B cell (primary cell): ENCODE data around the gene HOMEZ. TPM values are rescaled to one million over a fixed set of nuclear protein-coding genes. Genes with fewer than 3 reads are reported as not detected.
"Not testable (repeated sequence)": the region's sequence is repeated elsewhere in the genome, so short reads cannot be mapped to it uniquely, and the experiment has no call there.

Experiments used
- ATAC-seq: fragments of 200-7000 bp; cut with Tn5 transposase; one replicate; pipeline ENCODE4 v1.10.0; 2021; ENCODE audit warnings: low read depth, mild to moderate bottlenecking, moderate number of reproducible peaks, moderate library complexity
- CTCF ChIA-PET: fragments of 350-600 bp; sonication (Branson Sonifier 250); formaldehyde crosslinking; loops from one replicate; lab custom pipeline; 2021; ENCODE audit warnings: antibody characterized with exemption, inconsistent platforms; lab: Charles Lee
- POLR2A ChIA-PET: fragments of 350-600 bp; sonication (Branson Sonifier 250); formaldehyde crosslinking; loops from one replicate; lab custom pipeline; 2021; ENCODE audit warnings: antibody characterized with exemption; lab: Charles Lee
- DNase-seq: peaks from one replicate; pipeline ENCODE4 v3.0.0; 2013
- H2AFZ ChIP-seq: 2 replicates; pipeline ENCODE4 v1.6.1; 2012; ENCODE audit warnings: mild to moderate bottlenecking, low read depth, low read length; ENCODE audit not compliant: insufficient read depth, poor library complexity, severe bottlenecking
- H3K27ac ChIP-seq, 2 donors: 1 replicate in 1 of 2; 2 replicates in 1 of 2; pipeline ENCODE4 v1.5.1; 2012 to 2013; ENCODE audit warnings: low read length in 2 of 2, mild to moderate bottlenecking in 2 of 2, moderate library complexity in 1 of 2
- H3K27me3 ChIP-seq, 4 experiments: fragments of 200-600 bp in 1 of 4; sonication (generic) in 1 of 4; replicated peaks in 1 of 4; 1 replicate in 2 of 4; 2 replicates in 2 of 4; pipeline versions ENCODE4 v1.6.1 to v1.7.0; 2013 to 2016; ENCODE audit warnings: low read length in 3 of 4, mild to moderate bottlenecking in 2 of 4, mixed read lengths in 1 of 4, moderate library complexity in 1 of 4; ENCODE audit not compliant: insufficient read depth in 4 of 4, control insufficient read depth in 3 of 4; ENCODE audit errors: control extremely low read depth in 1 of 4
- H3K36me3 ChIP-seq, 2 experiments: replicated peaks in 1 of 2; 1 replicate in 1 of 2; 2 replicates in 1 of 2; pipeline versions ENCODE4 v1.6.1 to v1.7.1; 2013; ENCODE audit warnings: low read length in 1 of 2; ENCODE audit not compliant: insufficient read depth in 2 of 2, control insufficient read depth in 1 of 2; ENCODE audit errors: control extremely low read depth in 1 of 2, extremely low read depth in 1 of 2
- H3K4me1 ChIP-seq, 2 donors: fragments of 200-600 bp in 1 of 2; sonication (generic) in 1 of 2; 1 replicate in 1 of 2; 2 replicates in 1 of 2; pipeline versions ENCODE4 v1.5.1 to v1.6.1; 2013 to 2017; ENCODE audit warnings: low read length in 2 of 2; ENCODE audit not compliant: control insufficient read depth in 2 of 2, insufficient read depth in 2 of 2
- H3K4me2 ChIP-seq: replicated peaks from 2 replicates; pipeline ENCODE3; 2012; ENCODE audit warnings: mild to moderate bottlenecking, low read depth, low read length; ENCODE audit not compliant: poor library complexity, severe bottlenecking
- H3K4me3 ChIP-seq, 5 experiments: fragments of 200-600 bp in 1 of 5; sonication (generic) in 1 of 5; 1 replicate in 3 of 5; 2 replicates in 2 of 5; pipeline versions ENCODE4 v1.5.1 to v1.7.0; 2011 to 2016; ENCODE audit warnings: low read length in 4 of 5, mild to moderate bottlenecking in 4 of 5, low read depth in 2 of 5, control low read depth in 1 of 5, moderate library complexity in 1 of 5; ENCODE audit not compliant: insufficient read depth in 1 of 5; ENCODE audit errors: control extremely low read depth in 1 of 5, extremely low read depth in 1 of 5
- H3K79me2 ChIP-seq: fragments of 200-600 bp; sonication (generic); one replicate; pipeline ENCODE4 v1.6.0; 2016; ENCODE audit warnings: low read length; ENCODE audit not compliant: control insufficient read depth, insufficient read depth
- H3K9ac ChIP-seq: fragments of 200-600 bp; sonication (generic); 2 replicates; pipeline ENCODE4 v1.6.1; 2017; ENCODE audit warnings: mild to moderate bottlenecking, low read length, moderate library complexity
- H3K9me3 ChIP-seq, 3 donors: one replicate each; pipeline versions ENCODE4 v1.6.1 to v1.7.1; 2013; ENCODE audit warnings: low read length in 2 of 3; ENCODE audit not compliant: control insufficient read depth in 2 of 3, insufficient read depth in 1 of 3; ENCODE audit errors: control extremely low read depth in 1 of 3
- H4K20me1 ChIP-seq: 2 replicates; pipeline ENCODE4 v1.6.0; 2012; ENCODE audit warnings: mild to moderate bottlenecking, low read length; ENCODE audit not compliant: insufficient read depth, control insufficient read depth, poor library complexity, severe bottlenecking
- H3K27ac Mint-ChIP-seq: one replicate; pipeline ENCODE4 v1.8.0; 2021; ENCODE audit warnings: mixed read lengths
- H3K27me3 Mint-ChIP-seq: one replicate; pipeline ENCODE4 v1.8.0; 2021; ENCODE audit warnings: mixed read lengths
- H3K4me1 Mint-ChIP-seq: one replicate; pipeline ENCODE4 v1.8.0; 2021; ENCODE audit warnings: mixed read lengths
- H3K4me3 Mint-ChIP-seq: one replicate; pipeline ENCODE4 v1.8.0; 2021; ENCODE audit warnings: mixed read lengths
- H3K9me3 Mint-ChIP-seq: one replicate; pipeline ENCODE4 v1.8.0; 2022; ENCODE audit warnings: mixed read lengths; ENCODE audit not compliant: insufficient read depth
- EZH2 ChIP-seq: IDR thresholded peaks from 2 replicates; pipeline ENCODE4 v1.6.1; 2012; ENCODE audit warnings: borderline replicate concordance, low read depth, mild to moderate bottlenecking, moderate library complexity, low read length; ENCODE audit not compliant: insufficient read depth, poor library complexity, severe bottlenecking
- WGBS: methylation state at CpG from one replicate; pipeline ENCODE4 v1.1.5; 2013; ENCODE audit warnings: missing lambda C conversion rate; ENCODE audit not compliant: insufficient coverage; 5-methylcytosine and 5-hydroxymethylcytosine counted together
- intact Hi-C: fragments of 100-400 bp; cut with micrococcal nuclease; formaldehyde crosslinking; loops from one replicate; pipeline ENCODE4 v1.10.0; 2022
- polyA plus RNA-seq: library from polyadenylated mRNA; depleted of rRNA; stranded (reverse); fragments of >200 nt; gene quantifications from 2 replicates; pipeline ENCODE4 v1.2.3, GENCODE V29; 2012
- total RNA-seq, 2 donors: library from RNA; stranded (reverse); fragments of 120-200 nt in 1 of 2; gene quantifications; 1 replicate in 1 of 2; 2 replicates in 1 of 2; pipeline versions ENCODE4 v1.2.3 to v1.2.4, GENCODE V29; 2013 to 2022
- TF ChIP-seq, protein P1 (sequence below): fragments of 200-600 bp; IDR thresholded peaks from one replicate; pipeline ENCODE4 v1.8.0; 2022; ENCODE audit warnings: antibody characterized with exemption, mild to moderate bottlenecking

HOMEZ gene
- total and polyA plus RNA-seq, 2 donors (not counting 1 experiment from before 2014, with no cell fraction given), result 4.2 to 15.5 TPM

GRCh38 chr14:23228812-23229211 is 57.1 kb downstream of the HOMEZ start:
- Histone ChIP-seq H3K27ac (no peak overlapping the region), H3K4me1 (no peaks in the 10 kb centered on the region), H3K36me3 (no peaks in the 10 kb centered on the region), H3K27me3 (no peaks in the 10 kb centered on the region), H3K4me2 (no peak overlapping the region), H3K79me2 (no peaks in the 10 kb centered on the region), H2AFZ (no peak overlapping the region), H3K9me3 (peaks cover 0 to 5% (median 0%) of the 10 kb centered on the region in 3 donors), H3K9ac (no peak overlapping the region), H4K20me1 (no peaks in the 10 kb centered on the region), H3K4me3 (no peak overlapping the region)
- peaks cover 2% of the 10 kb centered on the region for H3K4me1 Mint-ChIP-seq
- no peak overlapping the region for H3K4me3 Mint-ChIP-seq
- ATAC-seq, result no peak
- H3K27me3 Mint-ChIP-seq, result peaks cover 9% of the 10 kb centered on the region
- TF ChIP-seq, protein P1, sequence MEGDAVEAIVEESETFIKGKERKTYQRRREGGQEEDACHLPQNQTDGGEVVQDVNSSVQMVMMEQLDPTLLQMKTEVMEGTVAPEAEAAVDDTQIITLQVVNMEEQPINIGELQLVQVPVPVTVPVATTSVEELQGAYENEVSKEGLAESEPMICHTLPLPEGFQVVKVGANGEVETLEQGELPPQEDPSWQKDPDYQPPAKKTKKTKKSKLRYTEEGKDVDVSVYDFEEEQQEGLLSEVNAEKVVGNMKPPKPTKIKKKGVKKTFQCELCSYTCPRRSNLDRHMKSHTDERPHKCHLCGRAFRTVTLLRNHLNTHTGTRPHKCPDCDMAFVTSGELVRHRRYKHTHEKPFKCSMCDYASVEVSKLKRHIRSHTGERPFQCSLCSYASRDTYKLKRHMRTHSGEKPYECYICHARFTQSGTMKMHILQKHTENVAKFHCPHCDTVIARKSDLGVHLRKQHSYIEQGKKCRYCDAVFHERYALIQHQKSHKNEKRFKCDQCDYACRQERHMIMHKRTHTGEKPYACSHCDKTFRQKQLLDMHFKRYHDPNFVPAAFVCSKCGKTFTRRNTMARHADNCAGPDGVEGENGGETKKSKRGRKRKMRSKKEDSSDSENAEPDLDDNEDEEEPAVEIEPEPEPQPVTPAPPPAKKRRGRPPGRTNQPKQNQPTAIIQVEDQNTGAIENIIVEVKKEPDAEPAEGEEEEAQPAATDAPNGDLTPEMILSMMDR, result no peak
- no peak for TF ChIP-seq EZH2
- no peak overlapping the region for H3K27ac Mint-ChIP-seq
- intact Hi-C loops, result no loop called here
- no CpG with 5 or more reads among the region's 1 CpG for WGBS
- CTCF ChIA-PET, result interaction anchor here (0.7 kb wide), 1 partner anchor 243 kb away, joined by 4 read pairs; no protein-coding TSS in a partner anchor
- DNase-seq, result no peak
- peaks cover 8% of the 10 kb centered on the region for H3K9me3 Mint-ChIP-seq
- POLR2A ChIA-PET, result no interaction called here

DNA sequence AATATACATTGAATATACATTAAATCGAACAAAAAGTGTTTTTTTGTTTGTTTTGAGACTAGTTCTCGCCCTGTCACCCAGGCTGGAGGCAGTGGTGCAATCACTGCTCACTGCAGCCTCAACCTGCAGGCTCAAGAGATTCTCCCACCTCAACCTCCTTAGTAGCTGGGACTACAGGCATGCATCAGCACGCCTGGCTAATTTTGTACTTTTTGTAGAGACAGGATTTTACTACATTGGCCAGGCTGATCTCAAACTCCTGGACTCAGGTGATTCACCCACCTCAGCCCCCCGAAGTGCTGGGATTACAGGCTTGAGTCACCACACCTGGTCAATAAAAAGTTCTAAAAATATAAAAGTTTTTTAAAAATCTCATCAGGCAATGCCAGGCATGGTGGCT is 58.4 kb downstream of the HOMEZ start:
- Mint-ChIP-seq H3K4me1 (peaks cover 2% of the 10 kb centered on the region), H3K4me3 (no peak overlapping the region), H3K9me3 (peaks cover 8% of the 10 kb centered on the region), H3K27ac (no peak overlapping the region), H3K27me3 (peaks cover 12% of the 10 kb centered on the region)
- Histone ChIP-seq H3K27me3 (no peaks in the 10 kb centered on the region), H3K79me2 (no peaks in the 10 kb centered on the region), H3K27ac (no peak overlapping the region), H3K4me1 (no peaks in the 10 kb centered on the region), H3K36me3 (no peaks in the 10 kb centered on the region), H3K4me2 (no peak overlapping the region), H3K4me3 (no peak overlapping the region), H4K20me1 (no peaks in the 10 kb centered on the region), H3K9ac (no peak overlapping the region), H2AFZ (no peak overlapping the region), H3K9me3 (peaks cover 0 to 5% (median 0%) of the 10 kb centered on the region in 3 donors)
- 86% methylated on average over 1 of the region's 4 CpGs for WGBS
- intact Hi-C loops, result no loop called here
- no peak for ATAC-seq
- ChIA-PET CTCF (interaction anchor here (0.7 kb wide), 1 partner anchor 39 kb away, joined by 3 read pairs; no protein-coding TSS in a partner anchor), POLR2A (no interaction called here)
- TF ChIP-seq, protein P1, result no peak
- TF ChIP-seq EZH2, result no peak
- DNase-seq, result no peak

DNA sequence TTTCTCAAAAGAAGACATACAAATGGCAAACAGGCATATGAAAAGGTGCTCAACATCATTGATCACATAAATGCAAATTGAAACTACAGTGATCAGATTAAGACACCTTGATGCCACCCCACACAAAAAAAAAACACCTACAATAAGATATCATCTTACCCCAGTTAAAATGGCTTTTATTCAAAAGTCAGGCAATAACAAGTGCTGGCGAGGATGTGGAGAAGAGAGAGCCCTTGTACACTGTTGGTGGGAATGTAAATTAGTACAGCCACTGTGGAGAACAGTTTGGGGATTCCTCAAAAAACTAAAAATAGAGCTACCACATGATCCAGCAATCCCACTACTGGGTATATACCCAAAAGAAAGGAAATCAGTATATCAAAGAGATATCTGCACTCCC is 61.0 kb downstream of the HOMEZ start:
- H3K27me3 ChIP-seq, H3K79me2 ChIP-seq, H3K4me1 Mint-ChIP-seq, H3K4me2 ChIP-seq, H3K4me3 Mint-ChIP-seq, H3K27ac ChIP-seq, H3K27ac Mint-ChIP-seq, CTCF ChIA-PET, H3K36me3 ChIP-seq, H2AFZ ChIP-seq, H3K9ac ChIP-seq, H4K20me1 ChIP-seq, H3K4me1 ChIP-seq, H3K4me3 ChIP-seq, DNase-seq, intact Hi-C loops, H3K9me3 Mint-ChIP-seq, POLR2A ChIA-PET, ATAC-seq, H3K9me3 ChIP-seq: not testable (repeated sequence)
- peaks cover 23% of the 10 kb centered on the region for H3K27me3 Mint-ChIP-seq
- WGBS, result no CpG with 5 or more reads among the region's 1 CpG
